ENCODE data around the gene MOV10. TPM values are rescaled to one million over a fixed set of nuclear protein-coding genes. Genes with fewer than 3 reads are reported as not detected.

The MOV10 gene
- total and polyA plus RNA-seq, 9 of the 15 experiments (the other 6 are each of a cell fraction or from before 2014, with no cell fraction given), result 16.7 to 105 (median 49.5) TPM

DNA sequence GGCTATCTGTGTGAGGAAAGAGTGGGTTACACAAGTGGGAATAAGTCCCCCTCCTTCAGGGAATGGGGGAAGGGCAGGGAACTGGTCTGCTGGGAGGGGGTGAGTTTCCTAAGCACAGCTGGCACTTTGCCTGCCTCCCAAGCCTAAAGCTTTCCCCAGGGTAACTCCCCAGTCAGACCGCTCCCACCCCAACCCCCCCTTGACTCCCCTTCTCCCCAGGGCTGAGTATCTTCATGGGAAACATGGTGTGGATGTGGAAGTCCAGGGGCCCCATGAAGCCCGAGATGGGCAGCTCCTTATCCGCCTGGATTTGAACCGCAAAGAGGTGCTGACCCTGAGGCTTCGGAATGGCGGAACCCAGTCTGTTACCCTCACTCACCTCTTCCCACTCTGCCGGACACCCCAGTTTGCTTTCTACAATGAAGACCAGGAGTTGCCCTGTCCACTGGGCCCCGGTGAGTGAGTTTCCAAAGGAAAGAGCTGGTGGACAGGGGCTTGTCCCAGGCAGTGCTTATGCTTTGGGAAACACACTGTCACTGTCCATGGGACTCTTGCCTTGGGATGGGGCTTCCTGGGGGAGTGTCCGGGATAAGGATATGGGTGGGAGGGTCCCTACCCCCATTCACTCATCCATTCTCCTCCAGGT is 14.9 kb downstream of the MOV10 start:
- in situ Hi-C loops (cut with MboI), result no loop called here
- FAIRE-seq (no peak), ATAC-seq (no peak), DNase-seq (ENCODE audit: extremely low read depth in 1 of 4, low spot score in 3 of 4) (no peak)
- H3K9ac ChIP-seq (ENCODE audit: insufficient read depth in 1 of 2, low read depth in 2 of 2, low read length in 2 of 2), result peak overlapping the region in 1 of 2 experiments; percentile 11; a peak in 1 of 4 replicates
- CTCF ChIA-PET (ENCODE audit: low intra/inter-chr PET ratio), result no interaction called here
- H3K4me3 ChIP-seq, result no peak overlapping the region
- H3K79me2 ChIP-seq (ENCODE audit: control insufficient read depth, insufficient read depth, low read length), result peaks cover 3% of the 10 kb centered on the region; the same call in 1 of the 3 replicates
- peaks cover 6% of the 10 kb centered on the region for H4K20me1 ChIP-seq (replicated peaks; ENCODE audit: control insufficient read depth, insufficient read depth, low read length)
- intact Hi-C loops (cut with micrococcal nuclease), result no loop called here
- POLR2A ChIA-PET, result interaction anchor here (0.6 to 3.2 kb wide), 7 partner anchors 8 to 102 kb away, joined by 3 to 30 read pairs (median 4); partner anchors contain the start of gene MOV10
- 90% methylated on average over 8 of the region's 9 CpGs for WGBS (ENCODE audit: insufficient coverage, low coverage, missing lambda C conversion rate)
- H3K36me3 ChIP-seq (ENCODE audit: control insufficient read depth, insufficient read depth, low read length), result peaks cover 65% of the 10 kb centered on the region
- no peaks in the 10 kb centered on the region for H3K27me3 ChIP-seq (ENCODE audit: control insufficient read depth in 2 of 2, insufficient read depth in 2 of 2, low read length in 2 of 2)
- H3K9me1 ChIP-seq (ENCODE audit: control insufficient read depth, insufficient read depth, low read length), result peaks cover 9% of the 10 kb centered on the region
- H2AFZ ChIP-seq (ENCODE audit: low read depth, low read length), result no peak overlapping the region
- H3K27ac ChIP-seq (ENCODE audit: extremely low read depth, low read depth, low read length), result no peak overlapping the region
- BruUV-seq (replicated peaks), result TSS peak; percentile 21
- H3K4me1 ChIP-seq (replicated peaks in 1 of 2; ENCODE audit: control insufficient read depth in 2 of 2, insufficient read depth in 2 of 2, low read length in 2 of 2), result peaks cover 18% of the 10 kb centered on the region in 2 experiments; a peak in 4 of 5 replicates
- no peaks in the 10 kb centered on the region for H3K9me3 ChIP-seq (replicated peaks; ENCODE audit: control insufficient read depth, insufficient read depth, low read depth, low read length)
- H3K4me2 ChIP-seq (ENCODE audit: insufficient read depth, low read length), result no peak overlapping the region
- TF ChIP-seq CXXC5 (CRISPR knock-in tag; IDR thresholded peaks at IDR 0.05) (no peak), TGIF2 (CRISPR knock-in tag; IDR thresholded peaks at IDR 0.05) (no peak), DIDO1 (tag; IDR thresholded peaks at IDR 0.05; ENCODE audit: low read depth) (no peak), MTF1 (CRISPR knock-in tag; IDR thresholded peaks at IDR 0.05; ENCODE audit: borderline replicate concordance) (no peak), GATA2 (CRISPR knock-in tag; IDR thresholded peaks at IDR 0.05) (no peak), ZNF134 (CRISPR knock-in tag; conservative IDR thresholded peaks at IDR 0.05) (no peak), CTBP1 (IDR thresholded peaks at IDR 0.05; ENCODE audit: borderline replicate concordance) (no peak)
- TF ChIP-seq, protein P1, sequence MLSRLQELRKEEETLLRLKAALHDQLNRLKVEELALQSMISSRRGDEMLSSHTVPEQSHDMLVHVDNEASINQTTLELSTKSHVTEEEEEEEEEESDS (CRISPR knock-in tag; IDR thresholded peaks at IDR 0.05), result no peak
- TF ChIP-seq, protein P2, sequence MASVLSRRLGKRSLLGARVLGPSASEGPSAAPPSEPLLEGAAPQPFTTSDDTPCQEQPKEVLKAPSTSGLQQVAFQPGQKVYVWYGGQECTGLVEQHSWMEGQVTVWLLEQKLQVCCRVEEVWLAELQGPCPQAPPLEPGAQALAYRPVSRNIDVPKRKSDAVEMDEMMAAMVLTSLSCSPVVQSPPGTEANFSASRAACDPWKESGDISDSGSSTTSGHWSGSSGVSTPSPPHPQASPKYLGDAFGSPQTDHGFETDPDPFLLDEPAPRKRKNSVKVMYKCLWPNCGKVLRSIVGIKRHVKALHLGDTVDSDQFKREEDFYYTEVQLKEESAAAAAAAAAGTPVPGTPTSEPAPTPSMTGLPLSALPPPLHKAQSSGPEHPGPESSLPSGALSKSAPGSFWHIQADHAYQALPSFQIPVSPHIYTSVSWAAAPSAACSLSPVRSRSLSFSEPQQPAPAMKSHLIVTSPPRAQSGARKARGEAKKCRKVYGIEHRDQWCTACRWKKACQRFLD (CRISPR knock-in tag; IDR thresholded peaks at IDR 0.05), result no peak
- TF ChIP-seq, protein P3, sequence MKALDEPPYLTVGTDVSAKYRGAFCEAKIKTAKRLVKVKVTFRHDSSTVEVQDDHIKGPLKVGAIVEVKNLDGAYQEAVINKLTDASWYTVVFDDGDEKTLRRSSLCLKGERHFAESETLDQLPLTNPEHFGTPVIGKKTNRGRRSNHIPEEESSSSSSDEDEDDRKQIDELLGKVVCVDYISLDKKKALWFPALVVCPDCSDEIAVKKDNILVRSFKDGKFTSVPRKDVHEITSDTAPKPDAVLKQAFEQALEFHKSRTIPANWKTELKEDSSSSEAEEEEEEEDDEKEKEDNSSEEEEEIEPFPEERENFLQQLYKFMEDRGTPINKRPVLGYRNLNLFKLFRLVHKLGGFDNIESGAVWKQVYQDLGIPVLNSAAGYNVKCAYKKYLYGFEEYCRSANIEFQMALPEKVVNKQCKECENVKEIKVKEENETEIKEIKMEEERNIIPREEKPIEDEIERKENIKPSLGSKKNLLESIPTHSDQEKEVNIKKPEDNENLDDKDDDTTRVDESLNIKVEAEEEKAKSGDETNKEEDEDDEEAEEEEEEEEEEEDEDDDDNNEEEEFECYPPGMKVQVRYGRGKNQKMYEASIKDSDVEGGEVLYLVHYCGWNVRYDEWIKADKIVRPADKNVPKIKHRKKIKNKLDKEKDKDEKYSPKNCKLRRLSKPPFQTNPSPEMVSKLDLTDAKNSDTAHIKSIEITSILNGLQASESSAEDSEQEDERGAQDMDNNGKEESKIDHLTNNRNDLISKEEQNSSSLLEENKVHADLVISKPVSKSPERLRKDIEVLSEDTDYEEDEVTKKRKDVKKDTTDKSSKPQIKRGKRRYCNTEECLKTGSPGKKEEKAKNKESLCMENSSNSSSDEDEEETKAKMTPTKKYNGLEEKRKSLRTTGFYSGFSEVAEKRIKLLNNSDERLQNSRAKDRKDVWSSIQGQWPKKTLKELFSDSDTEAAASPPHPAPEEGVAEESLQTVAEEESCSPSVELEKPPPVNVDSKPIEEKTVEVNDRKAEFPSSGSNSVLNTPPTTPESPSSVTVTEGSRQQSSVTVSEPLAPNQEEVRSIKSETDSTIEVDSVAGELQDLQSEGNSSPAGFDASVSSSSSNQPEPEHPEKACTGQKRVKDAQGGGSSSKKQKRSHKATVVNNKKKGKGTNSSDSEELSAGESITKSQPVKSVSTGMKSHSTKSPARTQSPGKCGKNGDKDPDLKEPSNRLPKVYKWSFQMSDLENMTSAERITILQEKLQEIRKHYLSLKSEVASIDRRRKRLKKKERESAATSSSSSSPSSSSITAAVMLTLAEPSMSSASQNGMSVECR (CRISPR knock-in tag; IDR thresholded peaks at IDR 0.05), result no peak
- TF ChIP-seq, protein P4, sequence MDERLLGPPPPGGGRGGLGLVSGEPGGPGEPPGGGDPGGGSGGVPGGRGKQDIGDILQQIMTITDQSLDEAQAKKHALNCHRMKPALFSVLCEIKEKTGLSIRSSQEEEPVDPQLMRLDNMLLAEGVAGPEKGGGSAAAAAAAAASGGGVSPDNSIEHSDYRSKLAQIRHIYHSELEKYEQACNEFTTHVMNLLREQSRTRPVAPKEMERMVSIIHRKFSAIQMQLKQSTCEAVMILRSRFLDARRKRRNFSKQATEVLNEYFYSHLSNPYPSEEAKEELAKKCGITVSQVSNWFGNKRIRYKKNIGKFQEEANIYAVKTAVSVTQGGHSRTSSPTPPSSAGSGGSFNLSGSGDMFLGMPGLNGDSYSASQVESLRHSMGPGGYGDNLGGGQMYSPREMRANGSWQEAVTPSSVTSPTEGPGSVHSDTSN (CRISPR knock-in tag; IDR thresholded peaks at IDR 0.05; ENCODE audit: low read depth), result no peak
- TF ChIP-seq, protein P4 (tag; conservative IDR thresholded peaks at IDR 0.05; ENCODE audit: low read depth), result no peak
